Erythroblast (primary cell): Measurements from ENCODE around the gene ZEB1.

Experiments used
- DNase-seq, 2 experiments: peaks; one replicate each; lab custom pipeline; 2025; lab: John Stamatoyannopoulos, UW
- GATA1 ChIP-seq: IDR thresholded peaks from 2 replicates; pipeline ENCODE4 v1.6.1; 2011; ENCODE audit warnings: low read depth, mild to moderate bottlenecking, control low read depth, low read length, moderate library complexity
- POLR2A ChIP-seq: IDR thresholded peaks from 2 replicates; pipeline ENCODE4 v1.6.1; 2011; ENCODE audit warnings: mild to moderate bottlenecking, low read length

The ZEB1 gene

DNA sequence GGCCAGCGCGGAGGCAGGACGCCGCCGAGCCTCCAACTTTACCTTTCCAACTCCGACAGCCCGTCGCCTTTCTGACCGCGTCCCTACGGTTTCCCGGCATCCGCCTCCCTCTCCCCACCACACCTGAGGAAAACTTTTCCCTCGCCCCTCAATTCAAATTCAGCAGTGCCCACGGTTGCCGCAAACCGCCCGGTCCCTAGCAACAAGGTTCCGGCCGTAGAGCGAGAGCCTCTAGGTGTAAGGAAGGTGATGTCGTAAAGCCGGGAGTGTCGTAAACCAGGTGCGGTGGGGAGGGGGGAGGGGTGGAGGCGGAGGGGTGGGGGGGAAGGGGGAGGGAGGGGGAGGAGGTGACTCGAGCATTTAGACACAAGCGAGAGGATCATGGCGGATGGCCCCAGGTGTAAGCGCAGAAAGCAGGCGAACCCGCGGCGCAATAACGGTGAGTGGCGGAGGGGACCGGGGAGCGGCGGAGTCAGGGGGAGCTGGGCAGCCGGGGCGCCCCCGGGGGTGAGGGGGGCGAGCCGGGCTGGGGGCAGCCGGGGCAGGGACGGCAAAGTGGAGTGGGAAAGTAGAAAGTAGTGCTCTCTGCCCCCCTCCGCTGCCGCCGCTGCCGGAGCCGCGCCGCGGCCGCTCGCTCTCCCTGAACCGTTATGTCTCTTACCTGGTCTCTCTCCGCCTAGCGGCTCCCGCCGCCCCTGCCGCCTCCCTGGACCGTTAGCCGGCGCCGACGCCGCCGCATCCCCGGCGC, at the start of gene ZEB1:
ZEB1 (plus strand) TSS at position 363 of the 748 bp plus-strand sequence; CDS start at position 382, 19 bp downstream.
- DNase-seq, result peak; percentile 83 to 88
- TF ChIP-seq POLR2A (peak; percentile 36), GATA1 (no peak)

DNA sequence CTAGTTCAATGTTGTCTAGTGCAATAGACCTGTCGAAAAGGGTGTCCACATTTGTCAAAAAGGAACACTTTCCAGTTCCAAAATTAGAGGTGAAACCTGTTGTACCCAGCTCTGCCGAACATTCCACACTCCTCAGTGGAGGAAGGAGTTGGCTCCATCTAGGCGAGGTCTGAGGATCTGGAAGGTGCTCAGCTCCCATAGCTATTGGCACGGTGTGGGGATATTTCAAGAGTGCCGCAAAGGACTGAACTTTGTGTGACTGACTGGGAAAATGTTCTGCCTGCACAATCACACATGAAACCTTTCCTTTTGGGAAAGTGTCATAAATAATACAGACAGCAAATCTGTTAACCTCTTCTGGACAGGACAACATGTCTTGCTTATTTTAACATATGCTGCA, 48.1 kb upstream of the ZEB1 start:
- TF ChIP-seq POLR2A (no peak), GATA1 (no peak)
- DNase-seq, result no peak

DNA sequence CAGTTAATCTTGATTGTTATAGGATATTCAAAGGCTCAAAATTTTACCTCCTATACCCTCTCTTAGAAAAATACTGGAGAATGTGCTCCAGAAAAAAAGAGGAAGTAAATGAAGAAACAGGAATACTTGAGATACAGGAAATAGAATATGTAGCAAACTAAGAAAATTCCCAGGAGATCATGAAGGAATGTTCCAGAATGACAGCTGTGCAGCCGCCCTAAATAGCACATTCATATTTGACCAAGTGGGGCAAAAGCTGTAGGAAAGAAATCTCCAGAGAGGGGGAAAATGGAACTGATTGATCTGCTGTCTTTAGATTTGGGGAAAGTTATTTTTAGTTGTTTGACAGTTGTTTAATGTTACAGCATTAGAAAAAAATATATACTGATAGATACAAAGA, 46.2 kb upstream of the ZEB1 start:
- DNase-seq, result no peak
- no peak for TF ChIP-seq GATA1
- TF ChIP-seq POLR2A, result no peak

DNA sequence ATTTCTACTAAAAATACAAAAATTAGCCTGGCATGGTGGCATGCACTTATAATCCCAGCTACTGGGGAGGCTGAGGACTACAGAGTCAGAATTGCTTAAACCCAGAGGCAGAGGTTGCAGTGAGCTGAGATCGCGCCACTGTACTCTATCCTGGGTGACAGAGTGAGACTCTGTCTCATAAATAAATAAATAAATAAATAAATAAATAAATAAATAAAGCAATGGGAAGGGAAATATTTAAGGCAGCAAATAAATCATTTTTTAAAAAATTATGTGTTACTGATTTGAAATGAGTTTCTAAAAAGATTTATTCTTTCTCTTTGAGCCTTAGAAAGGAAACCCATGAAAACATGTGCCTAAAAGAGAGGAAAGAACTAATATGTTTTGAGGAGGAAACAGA, 45.2 kb upstream of the ZEB1 start:
- no peak for DNase-seq
- TF ChIP-seq GATA1 (no peak), POLR2A (no peak)

DNA sequence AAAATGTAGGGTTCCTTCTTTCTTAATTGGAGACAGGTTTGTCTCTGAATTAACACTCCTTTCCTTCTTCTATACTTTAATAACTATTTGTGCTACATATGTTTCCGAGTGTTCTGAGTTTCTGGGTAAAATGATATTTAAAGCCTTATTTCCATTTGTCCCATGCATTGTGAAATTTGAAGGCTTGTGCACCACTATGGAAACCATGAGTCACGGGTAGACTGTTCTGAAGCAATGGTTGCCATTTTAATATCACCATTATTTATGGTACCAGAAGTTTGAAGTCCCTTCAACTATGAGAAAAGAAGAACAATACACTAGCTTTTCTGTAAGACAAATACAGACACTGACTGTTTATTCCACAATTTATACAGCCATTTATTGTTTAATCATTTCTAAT, 44.7 kb upstream of the ZEB1 start:
- TF ChIP-seq GATA1 (no peak), POLR2A (no peak)
- DNase-seq, result no peak

DNA sequence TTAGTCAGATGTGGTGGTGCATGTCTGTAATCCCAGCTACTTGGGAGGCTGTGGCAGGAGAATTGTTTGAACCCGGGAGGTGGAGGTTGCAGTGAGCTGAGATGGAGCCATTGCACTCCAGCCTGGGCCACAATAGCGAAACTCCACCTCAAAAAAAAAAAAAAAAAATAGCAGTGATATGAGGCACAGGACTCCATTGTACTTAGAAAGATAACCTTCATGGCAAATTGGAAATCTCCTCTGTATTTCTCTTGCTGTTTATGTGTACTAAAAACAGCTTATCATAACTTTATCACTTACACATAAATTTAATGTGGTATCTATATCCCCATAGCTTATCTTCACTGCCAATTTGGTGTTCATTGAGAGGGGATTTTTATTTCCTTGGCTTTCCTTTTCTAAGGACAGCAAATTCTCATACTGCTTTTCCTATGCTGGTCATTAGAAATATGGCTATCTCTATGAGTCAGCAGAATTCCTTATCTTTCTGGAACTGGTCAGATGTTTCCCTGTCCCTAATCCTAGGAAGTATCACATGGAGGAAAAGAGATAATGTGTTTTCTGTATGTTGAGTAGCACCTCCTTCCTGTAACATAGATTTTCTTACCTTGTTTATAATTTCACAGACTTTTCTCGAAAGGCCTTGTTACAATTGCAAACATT, 40.6 kb upstream of the ZEB1 start:
- TF ChIP-seq GATA1, result no peak
- no peak for TF ChIP-seq POLR2A
- DNase-seq, result peak; percentile 8 to 17

DNA sequence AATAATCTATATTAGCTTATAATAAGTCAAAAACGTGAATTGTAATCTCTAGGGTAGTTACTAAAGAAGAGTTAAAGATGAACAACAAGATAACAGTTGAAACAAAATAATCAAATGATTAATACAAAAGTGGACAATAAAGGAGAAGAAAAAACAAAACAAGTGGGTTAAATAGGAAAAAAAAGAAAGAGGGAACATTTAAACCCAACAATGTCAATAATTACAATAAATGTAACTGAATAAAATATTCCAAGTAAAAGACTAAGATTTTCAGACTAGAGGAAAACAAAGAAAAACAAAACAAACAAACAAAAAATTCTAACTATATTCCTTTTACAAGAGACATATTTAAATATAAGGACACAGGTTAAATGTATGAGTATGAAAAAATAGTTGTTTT, 38.0 kb upstream of the ZEB1 start:
- TF ChIP-seq GATA1 (no peak), POLR2A (no peak)

DNA sequence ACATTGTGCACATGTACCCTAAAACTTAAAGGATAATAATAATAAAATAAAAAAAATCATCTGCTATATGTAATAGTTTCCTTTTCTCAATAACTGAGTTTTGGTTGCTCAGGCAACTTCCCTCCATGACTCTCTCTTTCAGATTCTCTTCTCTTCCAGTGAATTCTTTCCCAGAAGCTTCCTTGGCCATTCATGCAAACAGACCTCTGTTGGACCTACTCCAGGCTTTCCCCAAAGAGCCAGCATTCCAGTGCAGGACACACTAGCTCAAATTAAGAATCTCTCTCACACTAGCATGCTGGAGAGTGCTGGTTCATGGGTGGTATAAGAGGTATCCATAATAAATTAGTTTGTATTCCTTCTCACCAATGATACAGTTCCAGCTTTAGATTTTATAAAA, 31.0 kb upstream of the ZEB1 start:
- no peak for DNase-seq
- no peak for TF ChIP-seq POLR2A
- TF ChIP-seq GATA1, result no peak

More for the DNA sequence above, 38.0 kb upstream of the ZEB1 start:
- no peak for DNase-seq

DNA sequence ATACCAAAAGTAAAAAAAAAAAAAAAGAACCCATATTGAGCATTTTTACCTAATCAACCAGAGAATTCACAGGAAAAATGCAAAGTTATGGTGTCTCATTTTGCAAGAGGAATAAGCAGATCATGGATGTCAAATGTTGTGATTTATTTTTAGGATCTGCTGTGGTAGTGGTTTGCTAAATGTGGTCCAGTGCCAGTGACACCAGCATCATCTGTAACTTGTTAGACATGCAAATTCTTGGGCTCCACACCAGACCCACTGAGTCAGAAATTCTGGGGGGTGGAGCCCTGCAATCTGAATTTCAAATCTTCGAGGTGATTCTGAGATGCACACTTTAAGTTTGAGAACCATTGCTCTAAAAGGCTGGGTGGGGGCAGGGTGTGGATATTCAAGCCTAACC, 30.1 kb upstream of the ZEB1 start:
- TF ChIP-seq POLR2A (no peak), GATA1 (no peak)
- no peak for DNase-seq

DNA sequence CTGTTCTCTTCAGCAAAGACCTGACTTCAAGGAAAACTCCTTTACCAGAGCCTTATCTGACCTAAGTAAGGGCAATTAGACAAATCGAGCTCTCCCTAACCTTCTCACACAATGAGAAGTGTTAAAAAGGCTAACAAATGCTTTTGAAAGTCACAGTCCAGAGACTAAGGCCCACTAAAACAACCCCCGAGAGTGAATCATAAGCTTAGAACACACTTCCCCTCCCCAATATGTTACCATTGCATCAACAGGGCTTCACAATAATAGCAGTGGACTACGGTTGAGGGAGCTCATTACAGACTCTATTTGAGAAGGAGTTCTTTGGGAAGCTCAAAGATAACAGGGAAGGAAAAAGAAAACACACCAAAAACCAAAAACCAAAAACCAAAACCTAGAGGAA, 28.6 kb upstream of the ZEB1 start:
- no peak for DNase-seq
- TF ChIP-seq GATA1 (no peak), POLR2A (no peak)

DNA sequence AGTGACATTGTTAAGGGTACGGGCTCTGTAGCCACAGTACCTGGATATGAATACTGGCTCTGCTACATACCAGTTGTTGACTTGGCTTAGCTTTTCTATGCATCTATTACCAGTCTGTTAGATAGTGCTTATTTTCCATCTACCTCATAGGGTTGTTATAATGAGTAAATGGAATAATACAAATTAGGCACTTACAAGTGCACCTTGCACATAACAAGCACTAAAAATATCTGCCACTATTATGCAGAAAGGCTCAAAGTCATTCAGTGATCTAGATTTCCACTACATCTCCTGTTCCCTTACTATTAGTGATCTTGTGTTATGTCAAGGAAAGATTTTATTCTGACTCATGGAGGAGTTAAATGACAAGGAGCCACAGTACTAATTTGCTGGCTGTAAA, 27.9 kb upstream of the ZEB1 start:
- no peak for DNase-seq

DNA sequence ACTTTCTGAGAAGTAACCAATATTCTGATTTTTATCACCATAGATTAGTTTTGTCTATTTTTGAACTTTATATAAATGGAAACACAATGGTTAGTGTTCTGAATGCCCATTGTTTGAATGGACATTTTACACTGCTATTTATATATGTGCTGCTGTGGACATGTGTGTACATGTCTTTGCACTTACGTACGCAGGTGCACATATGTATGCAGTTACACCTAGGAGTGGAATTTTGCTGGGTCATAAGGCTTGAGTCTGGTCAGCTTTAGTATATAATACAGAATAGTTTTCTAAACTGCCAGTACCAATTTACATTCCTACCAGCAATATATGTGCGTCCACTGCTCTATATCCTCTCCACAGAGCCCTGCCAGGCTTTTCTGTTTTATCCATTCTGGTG, 24.5 kb upstream of the ZEB1 start:
- TF ChIP-seq GATA1 (no peak), POLR2A (no peak)
- no peak for DNase-seq

More for the DNA sequence above, 27.9 kb upstream of the ZEB1 start:
- TF ChIP-seq POLR2A (no peak), GATA1 (no peak)

DNA sequence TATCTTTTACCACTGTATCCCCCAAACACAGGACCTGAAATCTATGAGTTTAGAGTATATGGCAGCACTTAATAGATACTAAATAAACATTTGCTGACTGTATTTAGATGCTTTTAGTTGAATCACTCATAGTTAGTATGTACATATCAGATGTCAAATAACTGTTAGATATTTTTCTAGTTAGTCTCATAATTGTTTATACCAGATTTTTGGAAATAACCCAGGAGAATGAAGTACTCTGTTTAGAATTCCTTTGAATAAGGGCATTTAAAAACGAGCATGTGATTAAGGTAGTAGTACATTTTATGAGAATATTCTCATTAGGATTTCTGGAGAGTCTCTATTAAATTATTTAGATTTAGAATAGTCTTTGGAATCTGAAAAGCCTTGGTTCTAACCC, 22.3 kb upstream of the ZEB1 start:
- TF ChIP-seq POLR2A, result no peak
- no peak for TF ChIP-seq GATA1
- DNase-seq, result no peak

DNA sequence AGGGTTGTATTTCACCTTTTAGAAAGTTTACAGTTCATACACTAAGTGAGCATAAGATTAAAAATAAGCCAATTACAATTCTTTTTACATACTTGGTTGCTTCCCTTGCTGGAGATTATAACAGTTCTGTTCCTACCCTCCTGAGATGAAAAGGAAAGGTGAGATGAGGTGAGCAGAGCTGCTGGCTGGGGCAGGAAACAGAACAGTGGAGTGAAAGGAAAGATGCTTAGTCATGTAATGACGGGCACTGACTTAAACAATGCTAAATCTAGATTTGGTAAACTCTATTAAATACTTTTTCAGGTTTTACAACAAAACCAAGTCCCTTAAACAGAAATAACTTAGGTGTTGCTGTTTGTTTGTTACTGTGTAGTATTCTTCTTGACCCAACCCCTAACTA, 19.9 kb upstream of the ZEB1 start:
- no peak for TF ChIP-seq POLR2A
- no peak for TF ChIP-seq GATA1
- no peak for DNase-seq
